Adrenal gland (tissue), 5 donors: ENCODE data around the gene ISM1.

Experiments
- POLR2A ChIP-seq, 2 donors: fragments of 450-650 bp; IDR thresholded peaks; one replicate each; pipeline ENCODE4 v1.6.1; 2017; ENCODE audit warnings: antibody characterized with exemption in 2 of 2, mild to moderate bottlenecking in 2 of 2, moderate library complexity in 1 of 2
- TF ChIP-seq, protein P1 (sequence below), 6 experiments: fragments of 450-650 bp in 4 of 6; fragments of 200-600 bp in 2 of 6; sonication (generic) in 1 of 6; IDR thresholded peaks; 1 replicate in 5 of 6; 2 replicates in 1 of 6; pipeline versions ENCODE4 v1.5.1 to v1.8.0; 2016 to 2021; ENCODE audit warnings: antibody characterized with exemption in 6 of 6, mild to moderate bottlenecking in 2 of 6, moderate library complexity in 1 of 6
- donor health status: DM: no; HTN: no; CAD: no.

DNA sequence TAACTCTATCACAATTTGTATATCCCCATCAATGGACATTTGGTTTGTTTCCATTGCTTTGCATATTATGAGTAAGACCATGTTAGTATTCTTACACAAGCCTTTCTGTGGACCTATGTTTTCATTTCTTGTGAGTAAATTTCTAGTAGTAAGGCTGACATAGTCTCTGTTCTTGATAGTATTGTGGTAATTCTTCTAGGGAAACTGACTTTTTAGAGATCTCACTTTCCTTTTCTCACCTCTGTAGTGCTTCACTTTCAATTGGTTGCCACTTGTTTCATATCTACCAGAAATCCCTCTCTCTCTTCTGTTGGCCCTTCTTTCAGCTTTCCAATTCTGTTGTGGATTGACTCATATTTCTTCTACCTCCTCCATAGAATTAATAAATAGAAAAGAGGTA, 8.5 kb downstream of the ISM1 start:
- TF ChIP-seq, protein P1, sequence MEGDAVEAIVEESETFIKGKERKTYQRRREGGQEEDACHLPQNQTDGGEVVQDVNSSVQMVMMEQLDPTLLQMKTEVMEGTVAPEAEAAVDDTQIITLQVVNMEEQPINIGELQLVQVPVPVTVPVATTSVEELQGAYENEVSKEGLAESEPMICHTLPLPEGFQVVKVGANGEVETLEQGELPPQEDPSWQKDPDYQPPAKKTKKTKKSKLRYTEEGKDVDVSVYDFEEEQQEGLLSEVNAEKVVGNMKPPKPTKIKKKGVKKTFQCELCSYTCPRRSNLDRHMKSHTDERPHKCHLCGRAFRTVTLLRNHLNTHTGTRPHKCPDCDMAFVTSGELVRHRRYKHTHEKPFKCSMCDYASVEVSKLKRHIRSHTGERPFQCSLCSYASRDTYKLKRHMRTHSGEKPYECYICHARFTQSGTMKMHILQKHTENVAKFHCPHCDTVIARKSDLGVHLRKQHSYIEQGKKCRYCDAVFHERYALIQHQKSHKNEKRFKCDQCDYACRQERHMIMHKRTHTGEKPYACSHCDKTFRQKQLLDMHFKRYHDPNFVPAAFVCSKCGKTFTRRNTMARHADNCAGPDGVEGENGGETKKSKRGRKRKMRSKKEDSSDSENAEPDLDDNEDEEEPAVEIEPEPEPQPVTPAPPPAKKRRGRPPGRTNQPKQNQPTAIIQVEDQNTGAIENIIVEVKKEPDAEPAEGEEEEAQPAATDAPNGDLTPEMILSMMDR (IDR thresholded peaks at IDR 0.05), result no peak
- TF ChIP-seq POLR2A (IDR thresholded peaks at IDR 0.05), result no peak
